ENCODE measurements around the gene MID1.

The MID1 gene

GRCh38 chrX:10444204-10444603 is 176.2 kb downstream of the MID1 start:
- TF ChIP-seq REST (IDR thresholded peaks at IDR 0.05; ENCODE audit: insufficient read depth in 1 of 2, low read depth in 2 of 2, low read length in 2 of 2) (no peak), TAF1 (IDR thresholded peaks at IDR 0.05; ENCODE audit: borderline replicate concordance, insufficient read depth, low read length) (no peak), SIN3A (IDR thresholded peaks at IDR 0.05; ENCODE audit: borderline replicate concordance, insufficient read depth, low read length) (no peak), POLR2AphosphoS5 (IDR thresholded peaks at IDR 0.05; ENCODE audit: low read depth, low read length) (0 out of 2 replicates have a peak, but pooled peaks have one; percentile 11), FOXP2 (optimal IDR thresholded peaks at IDR 0.05; ENCODE audit: borderline replicate concordance, extremely low read depth, extremely low read length, insufficient read depth) (no peak)

GRCh38 chrX:10441464-10441863 is 178.9 kb downstream of the MID1 start:
- TF ChIP-seq TAF1 (IDR thresholded peaks at IDR 0.05; ENCODE audit: borderline replicate concordance, insufficient read depth, low read length): no peak
- TF ChIP-seq FOXP2 (optimal IDR thresholded peaks at IDR 0.05; ENCODE audit: borderline replicate concordance, extremely low read depth, extremely low read length, insufficient read depth): no peak
- no peak for TF ChIP-seq REST (IDR thresholded peaks at IDR 0.05; ENCODE audit: insufficient read depth in 1 of 2, low read depth in 2 of 2, low read length in 2 of 2)
- TF ChIP-seq SIN3A (IDR thresholded peaks at IDR 0.05; ENCODE audit: borderline replicate concordance, insufficient read depth, low read length): no peak
- TF ChIP-seq POLR2AphosphoS5 (IDR thresholded peaks at IDR 0.05; ENCODE audit: low read depth, low read length): no peak

- TF ChIP-seq POLR2AphosphoS5 (IDR thresholded peaks at IDR 0.05; ENCODE audit: low read depth, low read length) (no peak), REST (IDR thresholded peaks at IDR 0.05; ENCODE audit: insufficient read depth in 1 of 2, low read depth in 2 of 2, low read length in 2 of 2) (no peak), FOXP2 (optimal IDR thresholded peaks at IDR 0.05; ENCODE audit: borderline replicate concordance, extremely low read depth, extremely low read length, insufficient read depth) (no peak), SIN3A (IDR thresholded peaks at IDR 0.05; ENCODE audit: borderline replicate concordance, insufficient read depth, low read length) (no peak), TAF1 (IDR thresholded peaks at IDR 0.05; ENCODE audit: borderline replicate concordance, insufficient read depth, low read length) (no peak)
Measured at GRCh38 chrX:10433296-10433965, 187.0 kb downstream of the MID1 start.

- no peak for TF ChIP-seq SIN3A (IDR thresholded peaks at IDR 0.05; ENCODE audit: borderline replicate concordance, insufficient read depth, low read length)
- TF ChIP-seq FOXP2 (optimal IDR thresholded peaks at IDR 0.05; ENCODE audit: borderline replicate concordance, extremely low read depth, extremely low read length, insufficient read depth): no peak
- TF ChIP-seq POLR2AphosphoS5 (IDR thresholded peaks at IDR 0.05; ENCODE audit: low read depth, low read length): no peak
- no peak for TF ChIP-seq TAF1 (IDR thresholded peaks at IDR 0.05; ENCODE audit: borderline replicate concordance, insufficient read depth, low read length)
- TF ChIP-seq REST (IDR thresholded peaks at IDR 0.05; ENCODE audit: insufficient read depth in 1 of 2, low read depth in 2 of 2, low read length in 2 of 2): no peak
Measured at GRCh38 chrX:10429908-10430307, 190.5 kb downstream of the MID1 start.

Data from PFSK-1 (cell line).